D721Med (cell line): ENCODE results near the gene SMIM22.

ENCODE experiments used
- DNase-seq: peaks from one replicate; pipeline ENCODE4 v3.0.0; 2011; ENCODE audit warnings: low spot score; ENCODE audit not compliant: insufficient read length
- FAIRE-seq: peaks from 2 replicates; lab custom pipeline; 2011; peaks lifted over from hg19 to GRCh38; lab: Jason Lieb, UNC
- CTCF ChIP-seq: IDR thresholded peaks from 2 replicates; pipeline ENCODE4 v1.5.1; 2012; ENCODE audit warnings: mild to moderate bottlenecking, control low read depth; ENCODE audit not compliant: insufficient read depth; ENCODE audit errors: missing control alignments

The SMIM22 gene

GRCh38 chr16:4795181-4795827 is at the start of gene SMIM22:
TSS of gene SMIM22 (plus strand) at chr16:4795369. CDS start at chr16:4795735, 366 bp downstream.
- no peak for FAIRE-seq
- TF ChIP-seq CTCF: no peak
- DNase-seq: no peak

- TF ChIP-seq CTCF: no peak
- FAIRE-seq (no peak), DNase-seq (no peak)
Observed at GRCh38 chr16:4746215-4746614, 49.0 kb upstream of the SMIM22 start.

- TF ChIP-seq CTCF: no peak
- no peak for DNase-seq
- no peak for FAIRE-seq
Observed at GRCh38 chr16:4746991-4747574, 48.1 kb upstream of the SMIM22 start.

- no peak for DNase-seq
- no peak for TF ChIP-seq CTCF
- FAIRE-seq: no peak
Observed at GRCh38 chr16:4747906-4748681, 47.1 kb upstream of the SMIM22 start.

GRCh38 chr16:4748682-4749411 is 46.3 kb upstream of the SMIM22 start:
- TF ChIP-seq CTCF: no peak
- FAIRE-seq: no peak
- DNase-seq: no peak

- FAIRE-seq: no peak
- TF ChIP-seq CTCF: no peak
- DNase-seq: no peak
Observed at GRCh38 chr16:4749700-4750257, 45.4 kb upstream of the SMIM22 start.
